Neural progenitor cell (in vitro differentiated cells): ENCODE results near the gene EPN2.

Source experiments
- CTCF ChIP-seq: fragments of 200-600 bp; sonication (generic); IDR thresholded peaks from 2 replicates; pipeline ENCODE4 v1.5.1; 2017; ENCODE audit warnings: antibody characterized with exemption, mild to moderate bottlenecking
- EZH2 ChIP-seq: fragments of 200-600 bp; sonication (generic); IDR thresholded peaks from 2 replicates; pipeline ENCODE4 v1.6.1; 2017; ENCODE audit warnings: antibody characterized with exemption, mild to moderate bottlenecking, moderate library complexity
- EZH2phosphoT487 ChIP-seq: fragments of 200-600 bp; sonication (generic); IDR thresholded peaks from 2 replicates; pipeline ENCODE4 v1.6.1; 2017; ENCODE audit warnings: antibody characterized with exemption

- TF ChIP-seq CTCF = no peak
- no peak for TF ChIP-seq EZH2phosphoT487
- TF ChIP-seq EZH2 = no peak
Observed at GRCh38 chr17:19273731-19274130, 36.6 kb downstream of the EPN2 start.
